OCI-LY7 (cell line): ENCODE measurements around the gene B3GALNT1. TPM values are rescaled to one million over a fixed set of nuclear protein-coding genes. Genes with fewer than 3 reads are reported as not detected.
A peak's percentile ranks its signal among the peaks of the same experiment; 100 is the strongest.

Experiments
- BruUV-seq: library from RNA; stranded (reverse); fragments of 400-500 nt; replicated peaks from 2 replicates; lab custom pipeline; 2021; lab: Mats Ljungman, UMichigan
- CTCF ChIA-PET: fragments of 300-600 bp; sonication (Branson Sonifier 250); formaldehyde crosslinking; loops from one replicate; lab custom pipeline; 2022; ENCODE audit warnings: antibody characterized with exemption; ENCODE audit not compliant: unreplicated experiment; lab: Charles Lee
- POLR2A ChIA-PET: fragments of 300-600 bp; sonication (Branson Sonifier 250); formaldehyde crosslinking; loops from one replicate; lab custom pipeline; 2022; ENCODE audit warnings: antibody characterized with exemption; lab: Charles Lee
- DNase-seq: peaks from one replicate; pipeline ENCODE4 v3.0.0-alpha.2; 2015; ENCODE audit warnings: low spot score
- H2AFZ ChIP-seq: fragments of 200-600 bp; sonication (generic), shearing (Covaris generic); 2 replicates; pipeline ENCODE4 v1.6.1; 2014; ENCODE audit warnings: mild to moderate bottlenecking, antibody characterized with exemption, low read length, moderate library complexity
- H3K27ac ChIP-seq: fragments of 200-600 bp; sonication (generic); 2 replicates; pipeline ENCODE4 v1.5.1; 2014; ENCODE audit warnings: mixed run types, low read depth, mild to moderate bottlenecking, moderate library complexity, low read length, inconsistent platforms; ENCODE audit not compliant: poor library complexity, severe bottlenecking
- H3K36me3 ChIP-seq: fragments of 200-600 bp; sonication (generic); 2 replicates; pipeline ENCODE4 v1.6.1; 2014; ENCODE audit warnings: mild to moderate bottlenecking, antibody characterized with exemption, low read length, moderate library complexity, mixed read lengths; ENCODE audit not compliant: insufficient read depth
- H3K4me1 ChIP-seq: fragments of 200-600 bp; sonication (generic); 2 replicates; pipeline ENCODE4 v1.5.1; 2014; ENCODE audit warnings: mild to moderate bottlenecking, low read length; ENCODE audit not compliant: insufficient read depth, poor library complexity, severe bottlenecking
- H3K4me2 ChIP-seq: fragments of 200-600 bp; sonication (generic); 2 replicates; pipeline ENCODE4 v1.6.1; 2014; ENCODE audit warnings: mild to moderate bottlenecking, low read length
- H3K4me3 ChIP-seq: fragments of 200-600 bp; sonication (generic); 2 replicates; pipeline ENCODE4 v1.5.1; 2014; ENCODE audit warnings: mild to moderate bottlenecking, low read depth, low read length; ENCODE audit not compliant: poor library complexity, severe bottlenecking
- H3K79me2 ChIP-seq: fragments of 200-600 bp; sonication (generic); 2 replicates; pipeline ENCODE4 v1.6.1; 2016; ENCODE audit warnings: low read depth, mild to moderate bottlenecking, low read length, moderate library complexity, mixed read lengths; ENCODE audit not compliant: insufficient read depth
- H3K9me2 ChIP-seq: fragments of 200-600 bp; sonication (generic); 2 replicates; pipeline ENCODE4 v1.6.1; 2016; ENCODE audit warnings: mild to moderate bottlenecking, low read length, mixed read lengths; ENCODE audit not compliant: insufficient read depth
- H3K9me3 ChIP-seq: fragments of 200-600 bp; sonication (generic); 2 replicates; pipeline ENCODE4 v1.6.1; 2014; ENCODE audit warnings: mild to moderate bottlenecking, mixed run types, low read length, mixed read lengths
- H4K20me1 ChIP-seq: fragments of 200-600 bp; sonication (generic); 2 replicates; pipeline ENCODE4 v1.6.1; 2014; ENCODE audit warnings: mild to moderate bottlenecking, antibody characterized with exemption, low read length, moderate library complexity, mixed read lengths; ENCODE audit not compliant: insufficient read depth
- CTCF ChIP-seq: fragments of 200-600 bp; sonication (generic); conservative IDR thresholded peaks from 2 replicates; pipeline ENCODE4 v1.5.1; 2014; ENCODE audit warnings: mild to moderate bottlenecking, antibody characterized with exemption, low read length, moderate library complexity, mixed read lengths
- EZH2phosphoT487 ChIP-seq: fragments of 200-600 bp; sonication (generic); IDR thresholded peaks from 2 replicates; pipeline ENCODE4 v1.6.1; 2018; ENCODE audit warnings: low read depth, borderline replicate concordance, mild to moderate bottlenecking, mixed run types, antibody characterized with exemption, low read length, moderate library complexity, mixed read lengths
- intact Hi-C: fragments of 100-400 bp; cut with micrococcal nuclease; formaldehyde crosslinking; loops from one replicate; pipeline ENCODE4 v1.10.0; 2022; ENCODE audit not compliant: unreplicated experiment
- total RNA-seq, 2 experiments: library from RNA; depleted of rRNA in 1 of 2; stranded (reverse); fragments of >200 nt in 1 of 2; shearing (Covaris generic) in 1 of 2; gene quantifications; 2 replicates each; pipeline ENCODE4 v1.2.3, GENCODE V29; 2014 to 2022

Gene B3GALNT1
- total RNA-seq, 2 experiments from 2014 or later, result not detected

GRCh38 chr3:161093895-161094294 lies 11.3 kb downstream of the B3GALNT1 start:
- Histone ChIP-seq H3K4me2 (no peak overlapping the region), H3K4me1 (peaks cover 4% of the 10 kb centered on the region), H3K4me3 (no peak overlapping the region), H3K79me2 (no peaks in the 10 kb centered on the region), H4K20me1 (no peaks in the 10 kb centered on the region), H3K27ac (no peak overlapping the region), H3K36me3 (no peaks in the 10 kb centered on the region), H3K9me2 (no peaks in the 10 kb centered on the region), H2AFZ (no peak overlapping the region), H3K9me3 (no peaks in the 10 kb centered on the region)
- no peak for TF ChIP-seq EZH2phosphoT487
- no peak for TF ChIP-seq CTCF
- ChIA-PET POLR2A (interaction anchor here (0.7 to 1.0 kb wide), 2 partner anchors 382 to 535 kb away, joined by 3 to 5 read pairs; no protein-coding TSS in a partner anchor), CTCF (no interaction called here)
- intact Hi-C loops, result no loop called here
- no peak for DNase-seq
- BruUV-seq, result no TSS peak

GRCh38 chr3:161084277-161084676 lies 20.9 kb downstream of the B3GALNT1 start:
- ChIA-PET POLR2A (no interaction called here), CTCF (no interaction called here)
- no peaks in the 10 kb centered on the region for H4K20me1 ChIP-seq
- intact Hi-C loops, result loop anchor here (5.0 kb wide), 1 partner anchor 138 kb away; the partner anchor contains the start of gene NMD3
- no peaks in the 10 kb centered on the region for H3K79me2 ChIP-seq
- H3K27ac ChIP-seq, result no peak overlapping the region
- no peak overlapping the region for H3K4me2 ChIP-seq
- H3K9me2 ChIP-seq, result no peaks in the 10 kb centered on the region
- H3K4me1 ChIP-seq, result peaks cover 24% of the 10 kb centered on the region
- no peak overlapping the region for H2AFZ ChIP-seq
- no peak overlapping the region for H3K4me3 ChIP-seq
- H3K36me3 ChIP-seq, result no peaks in the 10 kb centered on the region
- H3K9me3 ChIP-seq, result no peaks in the 10 kb centered on the region
- TF ChIP-seq EZH2phosphoT487 (no peak), CTCF (no peak)
- no peak for DNase-seq
- no TSS peak for BruUV-seq

GRCh38 chr3:161083131-161083530 lies 22.0 kb downstream of the B3GALNT1 start:
- H3K36me3 ChIP-seq, result no peaks in the 10 kb centered on the region
- H2AFZ ChIP-seq, result peak overlapping the region; percentile 92; the same call in 1 of the 2 replicates
- H3K4me3 ChIP-seq, result no peak overlapping the region
- no TSS peak for BruUV-seq
- POLR2A ChIA-PET, result interaction anchor here (0.5 to 2.0 kb wide), 10 partner anchors 9 to 375 kb away, joined by 3 to 10 read pairs (median 6); partner anchors contain the start of gene NMD3
- H3K27ac ChIP-seq, result no peak overlapping the region
- CTCF ChIA-PET, result interaction anchor here (1.2 kb wide), 1 partner anchor 7 kb away, joined by 3 read pairs; no protein-coding TSS in a partner anchor
- intact Hi-C loops, result loop anchor here (5.0 kb wide), 1 partner anchor 139 kb away; the partner anchor contains the start of gene NMD3
- no peak overlapping the region for H3K4me2 ChIP-seq
- no peaks in the 10 kb centered on the region for H4K20me1 ChIP-seq
- H3K4me1 ChIP-seq, result peaks cover 24% of the 10 kb centered on the region
- DNase-seq, result no peak
- H3K79me2 ChIP-seq, result no peaks in the 10 kb centered on the region
- no peak for TF ChIP-seq EZH2phosphoT487
- no peak for TF ChIP-seq CTCF
- H3K9me2 ChIP-seq, result no peaks in the 10 kb centered on the region
- no peaks in the 10 kb centered on the region for H3K9me3 ChIP-seq
